ENCODE measurements around the gene MCRIP1. TPM values are rescaled to one million over a fixed set of nuclear protein-coding genes. Genes with fewer than 3 reads are reported as not detected.

Gene MCRIP1
- total and polyA plus RNA-seq, 2 of the 13 experiments (the other 11 are each of a cell fraction or from before 2014, with no cell fraction given) = 79.7 to 84.9 TPM

DNA sequence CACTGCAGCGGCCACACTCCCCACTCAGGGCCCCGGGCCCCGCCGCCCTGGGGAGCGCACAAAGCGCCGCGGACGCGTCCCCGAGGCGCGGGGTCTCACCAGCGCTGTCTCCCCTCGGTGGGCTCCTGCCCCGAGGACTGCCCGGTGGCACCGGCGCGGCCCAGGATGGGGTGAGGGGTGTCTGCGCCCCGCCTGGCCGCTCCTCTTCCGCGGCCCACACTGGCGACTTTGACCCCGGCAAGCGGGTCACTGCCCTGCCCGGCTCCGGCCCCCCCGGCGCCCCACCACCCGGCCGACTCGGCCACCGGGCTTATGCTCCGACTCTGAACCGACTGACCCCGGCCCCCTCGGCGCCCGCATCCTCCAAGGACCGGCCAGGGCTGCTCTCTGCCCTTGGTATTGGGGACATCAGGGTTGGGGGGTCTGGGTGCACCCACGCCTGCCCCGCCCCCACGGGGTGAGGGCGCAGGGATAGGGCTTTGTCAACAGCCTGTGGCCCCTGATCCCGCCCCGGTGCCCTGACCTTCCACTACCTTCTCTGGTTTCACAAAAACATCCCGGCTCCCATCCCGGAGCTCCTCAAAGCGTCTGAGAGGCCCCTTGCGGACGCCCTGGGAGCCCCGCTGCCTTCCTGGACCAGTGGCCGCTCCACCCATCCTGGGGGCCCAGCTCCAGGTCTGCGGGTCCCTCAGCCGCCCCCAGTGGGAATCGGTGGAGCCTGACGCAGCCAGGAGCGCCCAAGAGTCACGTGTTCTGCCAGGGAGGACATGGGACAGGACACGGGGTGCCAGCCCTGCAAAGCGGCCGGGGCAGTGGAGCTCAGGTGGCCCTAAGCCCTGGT, 28.3 kb downstream of the MCRIP1 start (continued):
- no peak for TF ChIP-seq ZNF660 (CRISPR knock-in tag; IDR thresholded peaks at IDR 0.05; ENCODE audit: borderline replicate concordance, low read depth)
- TF ChIP-seq ZNF224 (CRISPR knock-in tag; IDR thresholded peaks at IDR 0.05) = no peak
- TF ChIP-seq ZFY (CRISPR knock-in tag; IDR thresholded peaks at IDR 0.05) = no peak
- TF ChIP-seq, protein P1, sequence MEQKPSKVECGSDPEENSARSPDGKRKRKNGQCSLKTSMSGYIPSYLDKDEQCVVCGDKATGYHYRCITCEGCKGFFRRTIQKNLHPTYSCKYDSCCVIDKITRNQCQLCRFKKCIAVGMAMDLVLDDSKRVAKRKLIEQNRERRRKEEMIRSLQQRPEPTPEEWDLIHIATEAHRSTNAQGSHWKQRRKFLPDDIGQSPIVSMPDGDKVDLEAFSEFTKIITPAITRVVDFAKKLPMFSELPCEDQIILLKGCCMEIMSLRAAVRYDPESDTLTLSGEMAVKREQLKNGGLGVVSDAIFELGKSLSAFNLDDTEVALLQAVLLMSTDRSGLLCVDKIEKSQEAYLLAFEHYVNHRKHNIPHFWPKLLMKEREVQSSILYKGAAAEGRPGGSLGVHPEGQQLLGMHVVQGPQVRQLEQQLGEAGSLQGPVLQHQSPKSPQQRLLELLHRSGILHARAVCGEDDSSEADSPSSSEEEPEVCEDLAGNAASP (CRISPR knock-in tag; IDR thresholded peaks at IDR 0.05; ENCODE audit: borderline replicate concordance) = no peak
- no peak for TF ChIP-seq CEBPG (CRISPR knock-in tag; IDR thresholded peaks at IDR 0.05)
- no peak for TF ChIP-seq ZNF562 (CRISPR knock-in tag; IDR thresholded peaks at IDR 0.05; ENCODE audit: borderline replicate concordance)
- TF ChIP-seq ZFP41 (CRISPR knock-in tag; IDR thresholded peaks at IDR 0.05; ENCODE audit: borderline replicate concordance) = no peak
- no peak for TF ChIP-seq ZNF724P (CRISPR knock-in tag; IDR thresholded peaks at IDR 0.05; ENCODE audit: borderline replicate concordance)
- TF ChIP-seq MIER3 (CRISPR knock-in tag; IDR thresholded peaks at IDR 0.05; ENCODE audit: borderline replicate concordance) = no peak
- no peak for TF ChIP-seq AHR (CRISPR knock-in tag; IDR thresholded peaks at IDR 0.05)
- TF ChIP-seq, protein P2, sequence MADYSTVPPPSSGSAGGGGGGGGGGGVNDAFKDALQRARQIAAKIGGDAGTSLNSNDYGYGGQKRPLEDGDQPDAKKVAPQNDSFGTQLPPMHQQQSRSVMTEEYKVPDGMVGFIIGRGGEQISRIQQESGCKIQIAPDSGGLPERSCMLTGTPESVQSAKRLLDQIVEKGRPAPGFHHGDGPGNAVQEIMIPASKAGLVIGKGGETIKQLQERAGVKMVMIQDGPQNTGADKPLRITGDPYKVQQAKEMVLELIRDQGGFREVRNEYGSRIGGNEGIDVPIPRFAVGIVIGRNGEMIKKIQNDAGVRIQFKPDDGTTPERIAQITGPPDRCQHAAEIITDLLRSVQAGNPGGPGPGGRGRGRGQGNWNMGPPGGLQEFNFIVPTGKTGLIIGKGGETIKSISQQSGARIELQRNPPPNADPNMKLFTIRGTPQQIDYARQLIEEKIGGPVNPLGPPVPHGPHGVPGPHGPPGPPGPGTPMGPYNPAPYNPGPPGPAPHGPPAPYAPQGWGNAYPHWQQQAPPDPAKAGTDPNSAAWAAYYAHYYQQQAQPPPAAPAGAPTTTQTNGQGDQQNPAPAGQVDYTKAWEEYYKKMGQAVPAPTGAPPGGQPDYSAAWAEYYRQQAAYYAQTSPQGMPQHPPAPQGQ (CRISPR knock-in tag; IDR thresholded peaks at IDR 0.05; ENCODE audit: borderline replicate concordance) = no peak
- no peak for TF ChIP-seq ZNF180 (CRISPR knock-in tag; IDR thresholded peaks at IDR 0.05; ENCODE audit: borderline replicate concordance, low read depth)
- TF ChIP-seq CENPT (CRISPR knock-in tag; IDR thresholded peaks at IDR 0.05; ENCODE audit: low read depth) = no peak
- TF ChIP-seq ZNF225 (CRISPR knock-in tag; IDR thresholded peaks at IDR 0.05) = no peak
- TF ChIP-seq POLR2G (IDR thresholded peaks at IDR 0.05; ENCODE audit: low read depth, low read length) = no peak
- no peak for TF ChIP-seq NFYC (CRISPR knock-in tag; IDR thresholded peaks at IDR 0.05)
- no peak for TF ChIP-seq TBP (CRISPR knock-in tag; IDR thresholded peaks at IDR 0.05)
- no peak for TF ChIP-seq ARID2 (CRISPR knock-in tag; IDR thresholded peaks at IDR 0.05; ENCODE audit: borderline replicate concordance)
- TF ChIP-seq, protein P3, sequence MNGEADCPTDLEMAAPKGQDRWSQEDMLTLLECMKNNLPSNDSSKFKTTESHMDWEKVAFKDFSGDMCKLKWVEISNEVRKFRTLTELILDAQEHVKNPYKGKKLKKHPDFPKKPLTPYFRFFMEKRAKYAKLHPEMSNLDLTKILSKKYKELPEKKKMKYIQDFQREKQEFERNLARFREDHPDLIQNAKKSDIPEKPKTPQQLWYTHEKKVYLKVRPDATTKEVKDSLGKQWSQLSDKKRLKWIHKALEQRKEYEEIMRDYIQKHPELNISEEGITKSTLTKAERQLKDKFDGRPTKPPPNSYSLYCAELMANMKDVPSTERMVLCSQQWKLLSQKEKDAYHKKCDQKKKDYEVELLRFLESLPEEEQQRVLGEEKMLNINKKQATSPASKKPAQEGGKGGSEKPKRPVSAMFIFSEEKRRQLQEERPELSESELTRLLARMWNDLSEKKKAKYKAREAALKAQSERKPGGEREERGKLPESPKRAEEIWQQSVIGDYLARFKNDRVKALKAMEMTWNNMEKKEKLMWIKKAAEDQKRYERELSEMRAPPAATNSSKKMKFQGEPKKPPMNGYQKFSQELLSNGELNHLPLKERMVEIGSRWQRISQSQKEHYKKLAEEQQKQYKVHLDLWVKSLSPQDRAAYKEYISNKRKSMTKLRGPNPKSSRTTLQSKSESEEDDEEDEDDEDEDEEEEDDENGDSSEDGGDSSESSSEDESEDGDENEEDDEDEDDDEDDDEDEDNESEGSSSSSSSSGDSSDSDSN (CRISPR knock-in tag; IDR thresholded peaks at IDR 0.05) = peak; percentile 27
- no peak for TF ChIP-seq GPN1 (CRISPR knock-in tag; IDR thresholded peaks at IDR 0.05; ENCODE audit: borderline replicate concordance)
- TF ChIP-seq TCF7 (IDR thresholded peaks at IDR 0.05; ENCODE audit: low read depth) = no peak
- TF ChIP-seq, protein P4, sequence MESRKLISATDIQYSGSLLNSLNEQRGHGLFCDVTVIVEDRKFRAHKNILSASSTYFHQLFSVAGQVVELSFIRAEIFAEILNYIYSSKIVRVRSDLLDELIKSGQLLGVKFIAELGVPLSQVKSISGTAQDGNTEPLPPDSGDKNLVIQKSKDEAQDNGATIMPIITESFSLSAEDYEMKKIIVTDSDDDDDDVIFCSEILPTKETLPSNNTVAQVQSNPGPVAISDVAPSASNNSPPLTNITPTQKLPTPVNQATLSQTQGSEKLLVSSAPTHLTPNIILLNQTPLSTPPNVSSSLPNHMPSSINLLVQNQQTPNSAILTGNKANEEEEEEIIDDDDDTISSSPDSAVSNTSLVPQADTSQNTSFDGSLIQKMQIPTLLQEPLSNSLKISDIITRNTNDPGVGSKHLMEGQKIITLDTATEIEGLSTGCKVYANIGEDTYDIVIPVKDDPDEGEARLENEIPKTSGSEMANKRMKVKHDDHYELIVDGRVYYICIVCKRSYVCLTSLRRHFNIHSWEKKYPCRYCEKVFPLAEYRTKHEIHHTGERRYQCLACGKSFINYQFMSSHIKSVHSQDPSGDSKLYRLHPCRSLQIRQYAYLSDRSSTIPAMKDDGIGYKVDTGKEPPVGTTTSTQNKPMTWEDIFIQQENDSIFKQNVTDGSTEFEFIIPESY (CRISPR knock-in tag; IDR thresholded peaks at IDR 0.05) = no peak
- TF ChIP-seq ZNF431 (CRISPR knock-in tag; IDR thresholded peaks at IDR 0.05; ENCODE audit: borderline replicate concordance, low read depth) = no peak
